GM12874 (cell line): Measurements from ENCODE around the gene DCP1A.

ENCODE experiments used
- CTCF ChIP-seq: IDR thresholded peaks from 2 replicates; pipeline ENCODE4 v1.5.1; 2011; ENCODE audit warnings: low read depth, mild to moderate bottlenecking, control low read depth, low read length, moderate library complexity; ENCODE audit not compliant: insufficient read depth

DCP1A gene

GRCh38 chr3:53260286-53260785 is 87.0 kb downstream of the DCP1A start:
- TF ChIP-seq CTCF = no peak

GRCh38 chr3:53259427-53260259 is 87.7 kb downstream of the DCP1A start:
- TF ChIP-seq CTCF = no peak

GRCh38 chr3:53258600-53259426 is 88.5 kb downstream of the DCP1A start:
- no peak for TF ChIP-seq CTCF

- no peak for TF ChIP-seq CTCF
Measured at GRCh38 chr3:53257465-53257864, 89.9 kb downstream of the DCP1A start.

- no peak for TF ChIP-seq CTCF
Measured at GRCh38 chr3:53256704-53257055, 90.7 kb downstream of the DCP1A start.

- no peak for TF ChIP-seq CTCF
Measured at GRCh38 chr3:53255775-53256703, 91.3 kb downstream of the DCP1A start, which contains the start of gene TKT. TKT (minus strand) TSS chr3:53256022; CDS start chr3:53255942, 80 bp downstream.
